Stomach (tissue), 9 donors: ENCODE data around the gene DNMT3B. TPM values are rescaled to one million over a fixed set of nuclear protein-coding genes. Genes with fewer than 3 reads are reported as not detected.

Experiments
- DNase-seq, 2 donors: peaks; one replicate each; pipeline versions ENCODE4 v3.0.0 to v3.0.0-alpha.2; 2013 to 2019
- H3K27ac ChIP-seq, 5 donors: fragments of 200-600 bp in 4 of 5; sonication (generic) in 4 of 5; one replicate each; pipeline ENCODE4 v1.5.1; 2013 to 2019; ENCODE audit warnings: mild to moderate bottlenecking in 1 of 5, moderate library complexity in 1 of 5
- H3K27me3 ChIP-seq, 3 donors: fragments of 200-600 bp; sonication (generic); one replicate each; pipeline ENCODE4 v1.5.1; 2017 to 2019; ENCODE audit warnings: mixed run types in 1 of 3
- H3K36me3 ChIP-seq, 4 donors: fragments of 200-600 bp; sonication (generic); 1 replicate in 3 of 4; 2 replicates in 1 of 4; pipeline ENCODE4 v1.5.1; 2016 to 2019
- H3K4me1 ChIP-seq, 4 donors: fragments of 200-600 bp; sonication (generic); one replicate each; pipeline ENCODE4 v1.5.1; 2016 to 2019
- H3K4me3 ChIP-seq, 4 donors: fragments of 200-600 bp; sonication (generic) in 3 of 4; one replicate each; pipeline ENCODE4 v1.5.1; 2016 to 2019; ENCODE audit warnings: mild to moderate bottlenecking in 1 of 4
- H3K9me3 ChIP-seq, 4 donors: fragments of 200-600 bp; sonication (generic); one replicate each; pipeline ENCODE4 v1.5.1; 2016 to 2019
- CTCF ChIP-seq, 7 experiments: fragments of 450-650 bp in 4 of 7; fragments of 200-600 bp in 3 of 7; sonication (generic) in 3 of 7; IDR thresholded peaks; one replicate each; pipeline ENCODE4 v1.5.1; 2016 to 2019; ENCODE audit warnings: antibody characterized with exemption in 7 of 7, control low read depth in 2 of 7, mild to moderate bottlenecking in 1 of 7
- EP300 ChIP-seq: sonication (generic); formaldehyde crosslinking; IDR thresholded peaks from one replicate; pipeline ENCODE4 v1.6.1; 2017; ENCODE audit warnings: antibody characterized with exemption
- POLR2A ChIP-seq, 4 donors: fragments of 450-650 bp; IDR thresholded peaks; one replicate each; pipeline ENCODE4 v1.6.1; 2016; ENCODE audit warnings: antibody characterized with exemption in 4 of 4, control low read depth in 2 of 4, mild to moderate bottlenecking in 1 of 4, moderate library complexity in 1 of 4
- POLR2AphosphoS5 ChIP-seq, 3 donors: sonication (generic); formaldehyde crosslinking; IDR thresholded peaks; one replicate each; pipeline ENCODE4 v1.6.1; 2016; ENCODE audit warnings: antibody characterized with exemption in 3 of 3
- WGBS, 5 donors: extraction: QIAGEN DNeasy Blood & Tissue Kit in 3 of 5; methylation state at CpG; one replicate each; pipeline versions ENCODE4 v1.1.5 to v1.1.7; 2013 to 2018; 5-methylcytosine and 5-hydroxymethylcytosine counted together
- intact Hi-C: fragments of 100-400 bp; cut with DNase I; formaldehyde crosslinking; loops from one replicate; pipeline ENCODE4 v1.15.1; 2023; ENCODE audit warnings: low total_unique reads
- polyA plus RNA-seq, 3 donors: library from polyadenylated mRNA; stranded (reverse); fragments of 200-250 nt; gene quantifications; one replicate each; pipeline ENCODE4 v1.2.3, GENCODE V29; 2013
- total RNA-seq, 5 donors: library from RNA; depleted of rRNA; stranded (reverse); fragments of >200 nt; gene quantifications; one replicate each; pipeline versions ENCODE4 v1.1.0 to v1.2.3, GENCODE V29; 2014 to 2016
- donor health status: healthy with polysubstance abuse.
- donor health status: Bipolar disorder and iron deficiency.
- donor health status: healthy.

The DNMT3B gene
- total and polyA plus RNA-seq, 8 donors = 0.31 to 17.0 (median 0.87) TPM; not detected in 2

DNA sequence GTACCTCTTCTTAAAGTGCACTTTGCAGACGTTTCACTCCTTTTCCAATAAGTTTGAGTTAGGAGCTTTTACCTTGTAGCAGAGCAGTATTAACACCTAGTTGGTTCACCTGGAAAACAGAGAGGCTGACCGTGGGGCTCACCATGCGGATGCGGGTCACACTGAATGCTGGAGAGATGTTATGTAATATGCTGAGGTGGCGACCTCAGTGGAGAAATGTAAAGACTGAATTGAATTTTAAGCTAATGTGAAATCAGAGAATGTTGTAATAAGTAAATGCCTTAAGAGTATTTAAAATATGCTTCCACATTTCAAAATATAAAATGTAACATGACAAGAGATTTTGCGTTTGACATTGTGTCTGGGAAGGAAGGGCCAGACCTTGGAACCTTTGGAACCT lies 86.7 kb downstream of the DNMT3B start:
- WGBS, 5 donors = 86 to 94% (median 90%) methylated on average over 6 of the region's 6 CpGs
- H3K27ac ChIP-seq = no peak overlapping the region
- TF ChIP-seq POLR2AphosphoS5 (IDR thresholded peaks at IDR 0.05) = no peak
- peaks cover 28 to 96% (median 95%) of the 10 kb centered on the region in 4 donors for H3K36me3 ChIP-seq
- H3K4me1 ChIP-seq = peaks cover 0 to 13% (median 0%) of the 10 kb centered on the region in 4 donors
- intact Hi-C loops = no loop called here
- H3K27me3 ChIP-seq = no peaks in the 10 kb centered on the region
- no peak for DNase-seq
- no peaks in the 10 kb centered on the region for H3K9me3 ChIP-seq
- no peak overlapping the region for H3K4me3 ChIP-seq

DNA sequence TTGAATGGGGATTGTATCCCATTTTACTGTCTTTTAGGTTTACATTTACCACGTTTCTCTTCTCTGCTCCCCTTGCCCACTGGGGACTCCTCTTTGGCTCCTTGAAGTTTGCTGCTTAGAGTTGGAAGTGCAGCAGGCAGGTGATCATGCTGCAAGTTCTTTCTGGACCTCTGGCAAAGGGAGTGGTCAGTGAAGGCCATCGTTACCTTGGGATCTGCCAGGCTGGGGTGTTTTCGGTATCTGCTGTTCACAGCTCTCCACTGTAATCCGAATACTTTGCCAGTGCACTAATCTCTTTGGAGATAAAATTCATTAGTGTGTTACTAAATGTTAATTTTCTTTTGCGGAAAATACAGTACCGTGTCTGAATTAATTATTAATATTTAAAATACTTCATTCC lies 87.4 kb downstream of the DNMT3B start:
- Histone ChIP-seq H3K27me3 (no peaks in the 10 kb centered on the region), H3K4me3 (no peak overlapping the region), H3K27ac (no peak overlapping the region), H3K9me3 (no peaks in the 10 kb centered on the region), H3K4me1 (peaks cover 0 to 13% (median 0%) of the 10 kb centered on the region in 4 donors), H3K36me3 (peaks cover 28 to 99% (median 96%) of the 10 kb centered on the region in 4 donors)
- DNase-seq = no peak
- intact Hi-C loops = no loop called here
- 90 to 94% (median 93%) methylated on average over 6 of the region's 6 CpGs for WGBS, 5 donors
- TF ChIP-seq POLR2AphosphoS5 (IDR thresholded peaks at IDR 0.05) = no peak

GRCh38 chr20:32855387-32855786 lies 93.2 kb downstream of the DNMT3B start:
- 80 to 89% (median 84%) methylated on average over 7 of the region's 7 CpGs for WGBS, 5 donors
- intact Hi-C loops = no loop called here
- Histone ChIP-seq H3K9me3 (no peaks in the 10 kb centered on the region), H3K4me3 (no peak overlapping the region), H3K27me3 (no peaks in the 10 kb centered on the region), H3K27ac (no peak overlapping the region), H3K36me3 (peaks cover 9 to 77% (median 70%) of the 10 kb centered on the region in 4 donors), H3K4me1 (no peaks in the 10 kb centered on the region)
- DNase-seq = no peak
- TF ChIP-seq POLR2AphosphoS5 (IDR thresholded peaks at IDR 0.05) (no peak), EP300 (no peak), POLR2A (IDR thresholded peaks at IDR 0.05) (no peak), CTCF (IDR thresholded peaks at IDR 0.05) (no peak)

GRCh38 chr20:32858189-32858588 lies 96.0 kb downstream of the DNMT3B start:
- 77 to 96% (median 85%) methylated on average over 2 of the region's 2 CpGs for WGBS, 5 donors
- no peaks in the 10 kb centered on the region for H3K27me3 ChIP-seq
- peaks cover 7 to 49% (median 42%) of the 10 kb centered on the region in 4 donors for H3K36me3 ChIP-seq
- no peaks in the 10 kb centered on the region for H3K4me1 ChIP-seq
- no peaks in the 10 kb centered on the region for H3K9me3 ChIP-seq
- H3K27ac ChIP-seq = no peak overlapping the region
- TF ChIP-seq POLR2AphosphoS5 (IDR thresholded peaks at IDR 0.05) = no peak
- no peak for TF ChIP-seq EP300
- TF ChIP-seq POLR2A (IDR thresholded peaks at IDR 0.05) = no peak
- no peak for TF ChIP-seq CTCF (IDR thresholded peaks at IDR 0.05)
- DNase-seq = no peak
- intact Hi-C loops = no loop called here
- no peak overlapping the region for H3K4me3 ChIP-seq

Other genes starting within 250 kb of the DNMT3B start
- 10 to 100 TPM; 12.5 to 54.0 (median 29.0) TPM for gene NOL4L, start 177.1 kb upstream of the DNMT3B start, total RNA-seq
- 1 to 10 TPM; 3.8 to 8.3 (median 7.6) TPM for gene NOL4L, start 177.1 kb upstream of the DNMT3B start, polyA plus RNA-seq
- gene C20orf203, start 88.4 kb upstream of the DNMT3B start, total RNA-seq = under 1 TPM in 1 of 5 donors, not detected in 4; 0.37 TPM
- under 1 TPM in 1 of 3 donors, not detected in 2; 0.03 TPM for gene C20orf203, start 88.4 kb upstream of the DNMT3B start, polyA plus RNA-seq
- 10 to 100 TPM in 3 of 5 donors, 1 to 10 TPM in 2; 3.8 to 28.4 (median 19.6) TPM for gene COMMD7, start 18.9 kb upstream of the DNMT3B start, total RNA-seq
- gene COMMD7, start 18.9 kb upstream of the DNMT3B start, polyA plus RNA-seq = 10 to 100 TPM; 36.9 to 61.9 (median 60.9) TPM
- gene MAPRE1, start 57.6 kb downstream of the DNMT3B start, total RNA-seq = 100 to 1,000 TPM in 1 of 5 donors, 10 to 100 TPM in 4; 24.5 to 143 (median 62.2) TPM
- 10 to 100 TPM; 26.3 to 57.9 (median 49.7) TPM for gene MAPRE1, start 57.6 kb downstream of the DNMT3B start, polyA plus RNA-seq
- under 1 TPM in 2 of 5 donors, not detected in 3; 0.18 to 0.45 TPM for gene EFCAB8, start 96.5 kb downstream of the DNMT3B start, total RNA-seq
- not detected for gene EFCAB8, start 96.5 kb downstream of the DNMT3B start, polyA plus RNA-seq
- not detected for gene SUN5, start 242.0 kb downstream of the DNMT3B start, total RNA-seq
- gene SUN5, start 242.0 kb downstream of the DNMT3B start, polyA plus RNA-seq = not detected
- gene BPIFB2, start 245.3 kb downstream of the DNMT3B start, total RNA-seq = not detected
- 1 to 10 TPM in 1 of 3 donors, not detected in 2; 3.3 TPM for gene BPIFB2, start 245.3 kb downstream of the DNMT3B start, polyA plus RNA-seq